ENCODE data around the gene MUC5AC.
"Not testable (repeated sequence)": the region's sequence is repeated elsewhere in the genome, so short reads cannot be mapped to it uniquely, and the experiment has no call there.

Gene MUC5AC

GRCh38 chr11:1178201-1178885 lies 20.6 kb downstream of the MUC5AC start:
- no peak for DNase-seq

DNA sequence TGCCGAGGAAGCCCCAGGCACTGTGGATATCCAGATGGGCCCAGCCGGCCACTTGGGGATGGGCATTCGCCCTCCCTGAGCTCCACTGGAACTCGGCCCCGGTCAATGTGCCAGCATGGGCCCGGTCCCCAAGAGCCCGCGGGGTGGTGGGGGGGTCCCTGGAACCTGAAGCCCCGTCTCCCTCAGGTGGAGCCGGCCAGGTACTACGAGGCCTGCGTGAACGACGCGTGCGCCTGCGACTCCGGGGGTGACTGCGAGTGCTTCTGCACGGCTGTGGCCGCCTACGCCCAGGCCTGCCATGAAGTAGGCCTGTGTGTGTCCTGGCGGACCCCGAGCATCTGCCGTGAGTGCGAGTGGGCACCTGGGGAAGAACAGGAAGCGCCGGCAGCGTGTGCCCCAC lies 21.2 kb downstream of the MUC5AC start:
- DNase-seq: no peak

DNA sequence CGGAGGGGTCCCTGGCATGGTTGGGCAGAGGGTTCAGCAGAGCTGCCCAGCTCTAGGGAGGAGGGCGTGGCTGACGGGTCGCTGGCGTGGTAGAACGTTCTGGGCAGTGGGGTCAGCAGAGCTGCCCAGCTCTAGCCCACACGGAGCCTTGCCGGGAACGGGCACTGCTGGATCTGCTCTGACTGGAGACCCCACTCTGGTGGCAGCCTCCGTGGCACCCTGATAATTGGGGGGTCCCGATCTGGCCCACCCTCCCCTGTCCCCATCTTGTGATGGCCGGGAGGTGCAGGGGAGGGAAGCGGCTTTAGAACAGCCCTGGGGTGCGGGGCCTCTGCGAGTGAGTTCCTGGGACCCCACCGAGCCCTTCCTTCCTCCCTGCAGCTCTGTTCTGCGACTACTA lies 21.9 kb downstream of the MUC5AC start:
- no peak for DNase-seq

- DNase-seq: no peak
These were observed 22.4 kb downstream of the MUC5AC start for GRCh38 chr11:1180171-1180570.

DNA sequence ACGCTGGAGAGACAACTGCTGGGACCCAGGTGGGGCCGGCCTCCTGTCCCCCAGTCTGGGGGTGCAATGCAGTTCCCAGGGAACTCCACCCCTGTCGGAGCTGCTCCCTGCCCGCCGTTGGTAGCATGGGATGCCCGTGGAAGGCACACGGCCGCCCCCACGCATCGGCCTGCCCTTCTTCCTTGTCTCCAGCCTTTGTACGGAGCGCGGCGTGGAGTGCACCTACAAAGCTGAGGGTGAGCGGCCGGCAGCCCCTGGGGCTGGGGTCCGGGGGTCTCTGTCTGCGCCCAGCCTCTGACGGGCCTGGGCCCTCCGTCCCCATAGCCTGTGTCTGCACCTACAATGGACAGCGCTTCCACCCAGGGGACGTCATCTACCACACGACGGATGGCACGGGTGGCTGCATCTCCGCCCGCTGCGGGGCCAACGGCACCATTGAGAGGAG lies 23.2 kb downstream of the MUC5AC start:
- DNase-seq: no peak

- no peak for DNase-seq
These were observed 23.7 kb downstream of the MUC5AC start for GRCh38 chr11:1181420-1181819.

- no peak for DNase-seq
These were observed 24.2 kb downstream of the MUC5AC start for GRCh38 chr11:1181853-1182535.

GRCh38 chr11:1184139-1184538 lies 26.4 kb downstream of the MUC5AC start:
- DNase-seq: not testable (repeated sequence)

GRCh38 chr11:1188451-1189130 lies 30.8 kb downstream of the MUC5AC start:
- not testable (repeated sequence) for DNase-seq

GRCh38 chr11:1189816-1190215 lies 32.1 kb downstream of the MUC5AC start:
- DNase-seq: not testable (repeated sequence)

DNA sequence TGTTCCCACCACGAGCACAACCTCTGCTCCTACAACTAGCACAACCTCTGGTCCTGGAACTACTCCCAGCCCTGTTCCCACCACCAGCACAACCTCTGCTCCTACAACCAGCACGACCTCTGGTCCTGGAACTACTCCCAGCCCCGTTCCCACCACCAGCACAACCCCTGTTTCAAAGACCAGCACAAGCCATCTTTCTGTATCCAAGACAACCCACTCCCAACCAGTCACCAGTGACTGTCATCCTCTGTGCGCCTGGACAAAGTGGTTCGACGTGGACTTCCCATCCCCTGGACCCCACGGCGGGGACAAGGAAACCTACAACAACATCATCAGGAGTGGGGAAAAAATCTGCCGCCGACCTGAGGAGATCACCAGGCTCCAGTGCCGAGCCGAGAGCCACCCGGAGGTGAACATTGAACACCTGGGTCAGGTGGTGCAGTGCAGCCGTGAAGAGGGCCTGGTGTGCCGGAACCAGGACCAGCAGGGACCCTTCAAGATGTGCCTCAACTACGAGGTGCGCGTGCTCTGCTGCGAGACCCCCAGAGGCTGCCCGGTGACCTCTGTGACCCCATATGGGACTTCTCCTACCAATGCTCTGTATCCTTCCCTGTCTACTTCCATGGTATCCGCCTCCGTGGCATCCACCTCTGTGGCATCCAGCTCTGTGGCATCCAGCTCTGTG lies 34.2 kb downstream of the MUC5AC start:
- DNase-seq: not testable (repeated sequence)

- DNase-seq: no peak
These were observed 35.1 kb downstream of the MUC5AC start for GRCh38 chr11:1192741-1193325.

- no peak for DNase-seq
These were observed 35.8 kb downstream of the MUC5AC start for GRCh38 chr11:1193326-1194230.

DNA sequence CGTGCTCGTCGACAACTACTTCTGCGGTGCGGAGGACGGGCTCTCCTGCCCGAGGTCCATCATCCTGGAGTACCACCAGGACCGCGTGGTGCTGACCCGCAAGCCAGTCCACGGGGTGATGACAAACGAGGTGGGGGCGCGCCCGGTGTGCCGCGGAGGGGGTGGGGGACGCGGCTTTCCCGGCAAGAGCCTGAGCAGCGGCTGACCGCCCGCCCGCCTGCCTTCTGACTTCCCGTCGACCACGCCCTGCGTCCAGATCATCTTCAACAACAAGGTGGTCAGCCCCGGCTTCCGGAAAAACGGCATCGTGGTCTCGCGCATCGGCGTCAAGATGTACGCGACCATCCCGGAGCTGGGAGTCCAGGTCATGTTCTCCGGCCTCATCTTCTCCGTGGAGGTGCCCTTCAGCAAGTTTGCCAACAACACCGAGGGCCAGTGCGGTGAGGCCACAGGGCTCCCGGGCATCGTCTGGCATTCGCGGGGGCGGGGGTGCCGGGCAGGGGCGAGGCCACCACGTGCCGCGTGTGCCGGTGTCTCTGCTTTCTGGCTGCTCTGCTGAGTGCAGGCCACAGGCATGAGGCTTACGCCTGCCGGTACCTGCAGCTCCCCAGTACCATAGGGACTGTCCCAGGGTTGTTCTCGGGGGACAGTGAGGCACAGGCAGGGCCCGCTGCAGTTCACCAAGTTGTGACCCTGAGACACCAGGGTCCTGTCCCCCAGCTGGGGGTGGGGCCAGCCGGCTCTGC lies 36.7 kb downstream of the MUC5AC start:
- DNase-seq: no peak

DNA sequence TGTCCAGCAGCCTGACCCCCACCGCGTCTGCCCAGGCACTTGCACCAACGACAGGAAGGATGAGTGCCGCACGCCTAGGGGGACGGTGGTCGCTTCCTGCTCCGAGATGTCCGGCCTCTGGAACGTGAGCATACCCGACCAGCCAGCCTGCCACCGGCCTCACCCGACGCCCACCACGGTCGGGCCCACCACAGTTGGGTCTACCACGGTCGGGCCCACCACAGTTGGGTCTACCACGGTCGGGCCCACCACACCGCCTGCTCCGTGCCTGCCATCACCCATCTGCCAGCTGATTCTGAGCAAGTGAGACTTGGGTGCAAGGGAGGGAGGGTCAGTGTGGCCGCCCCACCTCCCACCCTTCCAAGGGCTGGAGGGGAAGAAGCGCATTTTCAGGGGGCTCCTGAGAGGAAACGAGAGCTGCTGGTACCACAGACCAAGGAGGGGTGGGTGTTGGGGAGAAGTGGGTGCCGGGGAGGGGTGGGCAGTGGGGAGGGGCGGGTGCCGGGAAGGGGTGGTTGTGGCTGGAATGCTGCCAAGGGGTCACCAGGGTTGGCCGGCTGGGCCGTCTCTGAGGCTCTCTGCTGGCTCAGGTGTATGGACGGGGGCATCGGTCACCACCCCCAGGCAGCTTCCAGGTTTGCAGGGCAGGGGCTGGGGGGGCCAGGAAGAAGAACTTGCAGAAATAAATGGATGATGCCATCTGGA lies 37.4 kb downstream of the MUC5AC start:
- DNase-seq: no peak

DNA sequence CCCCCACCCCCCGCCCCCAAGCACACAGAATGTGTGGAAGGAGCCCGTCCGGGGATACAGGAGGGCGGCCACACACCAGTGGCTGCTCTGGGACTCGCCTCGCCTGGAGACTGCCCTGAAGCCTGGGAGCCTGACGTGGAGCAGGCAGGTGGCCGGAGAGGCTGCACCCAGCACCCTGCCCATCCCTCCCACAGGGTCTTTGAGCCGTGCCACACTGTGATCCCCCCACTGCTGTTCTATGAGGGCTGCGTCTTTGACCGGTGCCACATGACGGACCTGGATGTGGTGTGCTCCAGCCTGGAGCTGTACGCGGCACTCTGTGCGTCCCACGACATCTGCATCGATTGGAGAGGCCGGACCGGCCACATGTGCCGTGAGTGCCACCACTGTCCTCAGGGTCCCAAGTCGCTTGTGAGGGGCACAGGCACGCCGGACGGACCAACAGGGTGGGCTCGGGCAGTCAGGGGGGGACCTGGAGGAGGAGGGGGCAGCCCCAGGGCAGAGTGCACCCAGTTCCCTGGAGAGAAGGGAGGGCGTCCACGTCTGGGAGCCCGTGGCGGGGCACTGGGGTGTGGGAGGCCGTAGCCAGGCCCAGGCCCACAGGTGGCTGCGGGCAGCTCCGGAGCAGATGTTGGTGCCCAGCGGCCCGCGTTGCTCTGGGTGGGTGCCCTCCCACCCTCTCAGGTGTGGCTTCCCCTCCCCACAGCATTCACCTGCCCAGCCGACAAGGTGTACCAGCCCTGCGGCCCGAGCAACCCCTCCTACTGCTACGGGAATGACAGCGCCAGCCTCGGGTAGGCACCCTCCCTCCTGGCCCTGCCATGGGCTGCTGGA lies 38.1 kb downstream of the MUC5AC start:
- no peak for DNase-seq

- DNase-seq: no peak
These were observed 39.0 kb downstream of the MUC5AC start for GRCh38 chr11:1196516-1197391.

GRCh38 chr11:1197431-1197885 lies 39.7 kb downstream of the MUC5AC start:
- no peak for DNase-seq
